Natural killer cell treated with Interleukin-12 subunit alpha and Interleukin-12 subunit beta and Interleukin-15 and Interleukin-18, amount 100 ng/mL, for 72 hours (primary cell): ENCODE results near the gene MACO1. TPM values are rescaled to one million over a fixed set of nuclear protein-coding genes. Genes with fewer than 3 reads are reported as not detected.

Experiments used
- ATAC-seq, 2 donors: fragments of 150-1000 bp; cut with Tn5 transposase in 1 of 2; sonication (Bioruptor Pico), chemical (Tn5 transposase) in 1 of 2; 2 replicates each; pipeline ENCODE4 v1.10.0; 2021
- DNase-seq: peaks from one replicate; pipeline ENCODE4 v3.0.0; 2022; ENCODE audit warnings: low spot score
- H3K27ac Mint-ChIP-seq, 2 donors: 1 replicate in 1 of 2; 2 replicates in 1 of 2; pipeline ENCODE4 v1.8.0; 2022; ENCODE audit warnings: mixed read lengths in 2 of 2, mild to moderate bottlenecking in 1 of 2, moderate library complexity in 1 of 2
- H3K27me3 Mint-ChIP-seq, 2 donors: 1 replicate in 1 of 2; 2 replicates in 1 of 2; pipeline ENCODE4 v1.8.0; 2022; ENCODE audit warnings: mixed read lengths in 2 of 2
- H3K36me3 Mint-ChIP-seq: one replicate; pipeline ENCODE4 v1.8.0; 2022; ENCODE audit warnings: mixed read lengths
- H3K4me1 Mint-ChIP-seq, 2 donors: 1 replicate in 1 of 2; 2 replicates in 1 of 2; pipeline ENCODE4 v1.8.0; 2022; ENCODE audit warnings: low read depth in 2 of 2, mixed read lengths in 2 of 2, mild to moderate bottlenecking in 1 of 2
- H3K4me3 Mint-ChIP-seq: one replicate; pipeline ENCODE4 v1.8.0; 2022; ENCODE audit warnings: mixed read lengths
- H3K9me3 Mint-ChIP-seq: 2 replicates; pipeline ENCODE4 v1.8.0; 2022; ENCODE audit warnings: mixed read lengths
- total RNA-seq, 2 donors: library from RNA; stranded (reverse); gene quantifications; one replicate each; pipeline ENCODE4 v1.2.3, GENCODE V29; 2022

Gene MACO1
- total RNA-seq, 2 donors from 2014 or later: 15.8 to 18.8 TPM

DNA sequence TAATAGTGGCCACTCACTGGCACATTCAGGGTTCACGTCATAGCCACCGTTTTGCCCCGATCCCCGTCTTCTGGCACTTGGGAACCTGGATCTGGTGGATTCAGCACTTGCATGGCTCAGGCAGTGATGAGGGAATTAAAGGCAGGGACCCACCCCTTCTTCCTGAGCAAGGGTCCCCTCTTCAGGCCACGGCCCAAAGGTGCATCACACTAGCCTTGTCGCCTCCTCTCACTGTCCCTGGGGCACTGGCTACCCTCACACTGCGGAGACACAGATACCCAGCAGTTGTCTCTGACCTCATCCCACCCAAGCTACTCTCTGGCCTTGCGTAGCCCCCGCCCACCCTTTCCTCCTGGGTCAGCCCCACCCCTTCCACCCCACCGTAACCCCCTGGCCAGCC, 92.8 kb downstream of the MACO1 start:
- ATAC-seq (no peak), DNase-seq (peak; percentile 29)
- Mint-ChIP-seq H3K27ac (no peak overlapping the region), H3K4me1 (no peaks in the 10 kb centered on the region), H3K9me3 (peaks cover 3% of the 10 kb centered on the region), H3K4me3 (no peak overlapping the region), H3K27me3 (peaks cover 0 to 4% of the 10 kb centered on the region in 2 donors), H3K36me3 (no peaks in the 10 kb centered on the region)

DNA sequence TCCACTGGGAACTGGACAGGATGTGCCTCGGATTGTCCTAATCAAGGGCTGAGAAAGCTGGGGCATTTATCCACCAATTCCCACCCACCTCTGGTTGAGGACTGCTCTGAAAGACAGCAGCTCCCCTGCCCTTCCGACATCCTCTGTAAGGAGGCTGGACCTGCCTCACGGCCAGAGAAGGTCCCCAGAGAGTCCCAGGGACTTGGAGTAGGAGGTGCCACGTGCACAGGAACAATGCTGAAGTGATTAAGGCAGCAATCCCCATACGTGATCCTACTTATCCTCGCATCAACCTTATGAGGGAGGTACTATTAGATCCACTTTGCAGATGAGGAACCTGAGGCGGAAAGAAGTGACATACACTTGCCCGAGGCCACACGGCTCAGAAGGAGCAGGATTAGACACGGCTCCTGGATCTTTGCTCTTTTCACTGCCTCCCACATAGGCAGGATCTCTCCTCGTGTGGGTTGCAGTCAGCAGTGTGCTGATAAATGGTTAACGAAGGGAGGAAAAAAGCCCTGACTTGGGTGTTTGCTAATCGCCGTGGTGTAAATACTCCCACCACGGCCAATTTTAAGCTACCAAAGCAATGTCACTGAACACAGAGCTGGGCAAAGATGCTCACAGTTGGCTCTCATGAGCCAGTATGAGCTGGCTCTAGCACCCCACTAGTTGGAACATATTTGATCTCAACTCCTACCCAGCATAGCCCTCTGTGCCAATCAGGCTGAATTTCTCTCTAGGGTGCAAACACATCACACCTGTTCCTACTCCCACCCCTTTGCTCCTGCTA, 94.1 kb downstream of the MACO1 start:
- H3K4me3 Mint-ChIP-seq: no peak overlapping the region
- ATAC-seq: no peak
- peak; percentile 54 for DNase-seq
- H3K27me3 Mint-ChIP-seq: peaks cover 4 to 7% of the 10 kb centered on the region in 2 donors
- H3K9me3 Mint-ChIP-seq: peaks cover 3% of the 10 kb centered on the region
- H3K4me1 Mint-ChIP-seq: peaks cover 0 to 6% of the 10 kb centered on the region in 2 donors
- no peak overlapping the region for H3K27ac Mint-ChIP-seq
- no peaks in the 10 kb centered on the region for H3K36me3 Mint-ChIP-seq

DNA sequence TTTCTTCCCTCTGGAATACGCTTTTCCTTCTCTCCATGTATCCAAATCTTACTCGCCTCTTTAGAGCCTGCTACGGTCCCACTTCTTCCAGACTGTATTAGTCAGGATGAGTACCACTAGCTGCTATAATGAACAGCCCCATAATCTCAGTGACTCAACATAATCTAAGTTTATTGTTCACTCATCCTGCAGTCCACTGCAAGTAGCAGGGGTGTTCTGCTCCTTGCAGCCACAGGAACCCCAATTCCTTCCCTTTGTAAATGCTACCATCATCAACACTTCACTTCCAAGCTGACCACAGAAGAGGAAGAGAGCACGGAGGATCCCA, 94.6 kb downstream of the MACO1 start:
- Mint-ChIP-seq H3K4me3 (no peak overlapping the region), H3K27ac (no peak overlapping the region), H3K9me3 (peaks cover 3% of the 10 kb centered on the region), H3K27me3 (peaks cover 4 to 7% of the 10 kb centered on the region in 2 donors), H3K4me1 (peaks cover 0 to 6% of the 10 kb centered on the region in 2 donors), H3K36me3 (no peaks in the 10 kb centered on the region)
- DNase-seq: peak; percentile 22
- ATAC-seq: no peak

DNA sequence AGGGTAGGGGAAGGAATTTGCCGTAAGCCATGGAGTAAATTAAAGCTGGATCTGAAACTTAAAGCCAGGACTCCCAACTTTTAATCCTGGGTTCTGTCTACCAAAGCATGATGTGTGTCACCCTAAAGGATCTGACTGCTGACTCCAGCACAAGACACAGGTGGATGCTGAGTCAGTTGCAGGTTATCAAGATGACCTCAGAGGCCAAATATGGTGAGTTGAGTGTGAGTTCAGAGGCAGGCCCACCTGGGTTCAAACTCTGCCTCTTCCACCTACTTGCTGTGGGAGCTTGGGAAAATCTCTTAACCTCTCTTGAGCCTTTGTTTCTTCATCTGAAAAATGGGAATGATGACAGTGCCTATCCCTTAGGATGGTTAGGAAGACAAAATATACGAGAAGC, 96.1 kb downstream of the MACO1 start:
- no peak for DNase-seq
- H3K4me3 Mint-ChIP-seq: no peak overlapping the region
- ATAC-seq: no peak
- H3K36me3 Mint-ChIP-seq: no peaks in the 10 kb centered on the region
- peaks cover 4 to 7% of the 10 kb centered on the region in 2 donors for H3K27me3 Mint-ChIP-seq
- H3K27ac Mint-ChIP-seq: no peak overlapping the region
- H3K4me1 Mint-ChIP-seq: peaks cover 0 to 6% of the 10 kb centered on the region in 2 donors
- H3K9me3 Mint-ChIP-seq: peaks cover 3% of the 10 kb centered on the region

DNA sequence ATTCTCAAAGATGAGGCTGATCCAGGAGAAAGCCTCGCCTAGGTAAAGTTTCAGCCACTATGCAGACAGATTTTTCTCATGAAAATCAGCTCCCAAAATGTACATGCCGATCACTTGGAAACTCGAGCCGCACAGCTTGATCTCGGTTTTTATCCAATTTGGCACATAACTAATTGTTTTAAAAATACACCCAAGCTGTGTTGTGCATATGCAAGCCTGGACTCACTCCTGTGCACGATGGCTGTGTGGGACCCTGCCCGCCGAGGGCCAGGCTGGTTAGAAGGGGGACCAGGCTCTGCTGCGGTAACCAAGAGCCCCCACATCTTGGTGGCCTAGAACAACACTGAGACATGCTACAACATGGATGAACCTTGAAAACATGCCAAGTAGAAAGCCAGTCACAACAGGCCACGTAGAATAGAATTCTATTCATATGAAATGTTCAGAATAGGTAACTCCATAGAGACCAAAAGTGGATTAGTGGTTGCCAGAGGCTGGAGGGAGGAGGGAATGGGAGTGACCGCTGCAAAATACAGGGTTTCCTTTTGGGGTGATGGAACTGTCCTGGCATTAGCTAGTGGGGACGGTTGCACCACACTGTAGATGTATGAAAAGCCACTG, 96.6 kb downstream of the MACO1 start:
- no peak overlapping the region for H3K27ac Mint-ChIP-seq
- peaks cover 4 to 7% of the 10 kb centered on the region in 2 donors for H3K27me3 Mint-ChIP-seq
- H3K4me1 Mint-ChIP-seq: peaks cover 0 to 6% of the 10 kb centered on the region in 2 donors
- no peaks in the 10 kb centered on the region for H3K36me3 Mint-ChIP-seq
- H3K9me3 Mint-ChIP-seq: peaks cover 3% of the 10 kb centered on the region
- no peak overlapping the region for H3K4me3 Mint-ChIP-seq
- no peak for ATAC-seq
- peak; percentile 12 for DNase-seq

DNA sequence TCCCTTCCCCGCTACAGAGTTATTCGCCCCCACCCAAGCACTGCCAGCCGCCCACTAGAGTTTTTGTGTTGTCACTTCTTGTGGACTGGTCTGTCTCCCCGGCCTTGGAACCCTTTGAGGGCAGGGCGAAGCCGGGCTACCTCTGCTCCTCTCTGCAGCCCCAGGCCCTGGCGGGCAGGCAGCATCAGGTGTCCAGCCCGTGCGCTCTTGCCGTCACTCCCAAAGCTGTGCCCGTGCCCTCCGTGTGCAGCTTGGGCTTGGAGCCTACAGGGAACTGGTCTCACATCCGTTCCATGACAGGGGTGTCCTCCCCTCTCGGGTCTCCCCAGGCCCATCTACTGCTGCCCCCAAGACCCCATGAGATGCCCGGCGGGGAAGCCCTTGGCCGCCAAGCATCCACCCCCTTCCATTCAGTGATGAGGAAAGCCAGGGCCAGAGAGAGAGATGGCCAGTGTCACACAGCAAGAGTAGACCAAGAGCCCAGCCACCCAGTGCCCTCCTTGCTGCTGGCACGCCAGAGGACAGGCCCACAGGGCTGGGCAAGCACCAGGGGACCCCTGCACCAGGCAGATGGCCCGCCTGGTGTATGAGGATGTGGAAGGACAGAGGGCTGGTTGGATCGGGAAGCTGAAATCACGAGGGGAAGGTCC, 97.4 kb downstream of the MACO1 start:
- no peaks in the 10 kb centered on the region for H3K36me3 Mint-ChIP-seq
- DNase-seq: peak; percentile 40
- H3K4me3 Mint-ChIP-seq: no peak overlapping the region
- H3K27ac Mint-ChIP-seq: no peak overlapping the region
- ATAC-seq: no peak
- H3K27me3 Mint-ChIP-seq: peaks cover 4 to 7% of the 10 kb centered on the region in 2 donors
- peaks cover 0 to 6% of the 10 kb centered on the region in 2 donors for H3K4me1 Mint-ChIP-seq
- peaks cover 3% of the 10 kb centered on the region for H3K9me3 Mint-ChIP-seq

DNA sequence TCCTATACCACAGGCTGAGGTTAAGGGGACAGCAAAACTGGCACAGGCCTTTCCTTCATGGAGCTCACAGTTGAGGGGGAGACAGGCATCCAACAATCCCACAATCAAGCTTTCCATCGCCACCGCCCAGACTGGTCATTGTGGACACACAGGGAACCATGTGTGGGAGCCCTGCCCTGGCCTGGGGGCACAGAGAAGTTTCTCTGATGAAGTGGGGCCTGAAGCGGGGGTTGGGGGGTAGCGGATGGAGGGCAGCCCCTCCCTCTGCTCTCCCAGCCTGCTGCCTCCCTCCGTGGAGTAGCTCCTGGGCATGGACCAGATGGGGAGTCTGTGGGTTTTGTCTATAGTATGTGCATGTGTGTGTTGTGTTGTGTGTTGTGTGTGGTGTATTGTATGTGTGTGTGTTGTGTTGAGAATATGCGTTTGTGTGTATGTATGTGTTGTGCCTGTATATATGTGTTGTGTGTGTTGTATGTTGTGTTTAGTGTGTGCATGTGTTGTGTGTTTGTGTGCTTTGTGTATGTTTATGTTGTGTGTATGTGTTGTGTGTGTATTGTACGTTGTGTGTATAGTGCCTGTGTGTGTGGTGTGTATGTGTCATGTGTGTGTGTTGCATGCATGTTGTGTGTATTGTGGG, 98.3 kb downstream of the MACO1 start:
- H3K4me3 Mint-ChIP-seq: no peak overlapping the region
- H3K27ac Mint-ChIP-seq: peak overlapping the region in 1 of 2 donors; percentile 1
- peaks cover 4 to 7% of the 10 kb centered on the region in 2 donors for H3K27me3 Mint-ChIP-seq
- peaks cover 3% of the 10 kb centered on the region for H3K9me3 Mint-ChIP-seq
- H3K4me1 Mint-ChIP-seq: peaks cover 0 to 6% of the 10 kb centered on the region in 2 donors
- H3K36me3 Mint-ChIP-seq: no peaks in the 10 kb centered on the region
- ATAC-seq (no peak), DNase-seq (peak; percentile 45)

DNA sequence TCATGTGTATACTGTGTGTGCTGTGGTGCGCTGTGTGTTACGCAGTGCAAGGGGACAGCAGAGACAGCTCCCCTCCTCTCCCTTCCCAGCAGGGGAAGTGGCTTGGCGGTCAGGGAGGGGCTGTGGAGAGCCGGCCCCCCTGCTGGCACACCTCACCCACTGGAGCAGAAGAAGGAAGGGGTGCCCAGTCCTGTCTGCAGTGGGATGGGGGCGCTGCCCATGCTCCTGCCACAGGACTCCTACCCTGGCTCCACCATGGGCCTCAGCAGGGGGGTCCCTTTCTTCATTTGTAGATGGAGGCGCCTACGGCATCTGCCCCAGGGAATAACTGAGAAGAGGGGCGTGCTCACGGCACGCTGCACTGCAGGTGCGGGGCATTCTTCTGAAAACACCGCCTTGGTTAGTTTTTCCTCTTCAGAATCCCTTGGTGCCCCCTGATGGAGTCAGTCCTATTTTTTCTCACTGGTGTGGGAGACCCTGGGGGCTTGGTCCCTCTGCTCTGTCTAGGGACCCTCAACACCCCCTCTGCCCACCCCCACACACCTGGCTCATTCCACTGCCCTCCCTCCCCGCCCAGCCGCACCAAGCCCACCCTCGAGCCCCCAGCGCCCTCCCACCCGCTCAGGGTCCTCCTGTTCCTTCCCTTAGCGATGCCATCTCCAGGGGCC, 99.0 kb downstream of the MACO1 start:
- no peak for ATAC-seq
- Mint-ChIP-seq H3K36me3 (no peaks in the 10 kb centered on the region), H3K27ac (peak overlapping the region in 1 of 2 donors; percentile 1), H3K9me3 (peaks cover 3% of the 10 kb centered on the region), H3K27me3 (peaks cover 4 to 7% of the 10 kb centered on the region in 2 donors), H3K4me3 (no peak overlapping the region), H3K4me1 (peaks cover 0 to 6% of the 10 kb centered on the region in 2 donors)
- peak; percentile 49 for DNase-seq

DNA sequence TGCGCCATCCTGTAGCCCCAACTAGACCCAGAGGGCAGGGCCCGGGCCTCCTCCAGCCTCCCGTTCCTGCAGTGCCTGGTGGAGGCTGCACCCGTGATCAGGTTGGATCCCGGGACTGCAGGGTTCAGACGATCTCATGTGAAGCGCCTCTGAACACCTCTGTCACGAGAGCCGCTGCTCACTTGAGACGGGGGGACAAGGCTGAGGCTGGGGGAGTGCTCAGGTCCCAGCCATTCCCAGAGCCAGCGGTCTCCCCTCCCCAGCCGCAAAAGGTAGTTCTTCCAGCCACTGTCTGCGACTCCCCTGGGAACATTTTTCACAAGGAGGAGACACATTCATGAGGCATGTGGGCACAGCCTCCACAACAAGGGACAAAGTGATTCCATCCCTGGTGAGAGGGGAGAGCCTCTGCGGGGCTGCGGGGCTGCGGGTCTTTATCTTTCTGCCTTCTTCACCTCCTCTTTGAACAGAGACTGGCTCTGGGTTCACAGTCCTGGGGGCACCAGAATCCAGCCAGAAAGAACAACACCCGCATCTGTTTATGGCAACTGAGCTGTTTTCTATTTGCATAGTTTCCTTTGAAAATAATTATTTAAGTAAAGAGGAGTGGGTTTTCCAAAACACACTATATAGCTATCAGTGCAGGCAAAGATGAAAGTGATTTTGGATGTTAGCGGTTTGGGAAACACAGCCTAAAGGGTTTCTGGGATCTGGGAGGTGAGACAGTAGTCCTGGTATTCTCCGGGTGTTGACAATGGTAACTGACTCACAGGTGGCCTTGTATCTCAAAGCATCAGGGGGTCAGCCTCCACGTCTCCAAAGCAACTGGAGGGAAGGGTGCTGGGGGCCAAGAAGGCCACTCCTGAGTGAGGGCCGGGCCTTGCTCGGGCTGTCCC, 99.7 kb downstream of the MACO1 start:
- peaks cover 0 to 6% of the 10 kb centered on the region in 2 donors for H3K4me1 Mint-ChIP-seq
- ATAC-seq: no peak
- H3K9me3 Mint-ChIP-seq: peaks cover under 1% of the 10 kb centered on the region
- no peak overlapping the region for H3K27ac Mint-ChIP-seq
- peak; percentile 44 for DNase-seq
- H3K4me3 Mint-ChIP-seq: no peak overlapping the region
- no peaks in the 10 kb centered on the region for H3K36me3 Mint-ChIP-seq
- H3K27me3 Mint-ChIP-seq: peaks cover 1 to 7% of the 10 kb centered on the region in 2 donors

DNA sequence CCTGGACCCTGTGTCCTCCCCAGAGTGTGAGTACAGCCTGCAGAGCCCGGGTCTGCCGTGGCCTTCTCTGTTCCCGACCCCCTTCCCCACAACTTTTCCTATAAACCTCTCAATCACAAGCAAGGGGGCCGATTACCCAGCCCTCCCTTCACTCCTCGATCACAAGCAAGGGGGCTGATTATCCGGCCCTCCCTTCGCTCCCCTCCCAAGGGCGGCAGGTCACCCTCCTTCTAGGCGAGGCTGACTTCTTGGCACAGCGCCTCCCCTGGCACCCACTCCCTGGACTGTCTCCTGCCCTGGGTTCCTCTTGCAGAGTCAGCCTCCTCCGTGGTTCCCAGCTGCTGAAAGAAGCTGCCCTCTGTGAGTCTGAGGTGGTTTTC, 100.4 kb downstream of the MACO1 start:
- Mint-ChIP-seq H3K36me3 (no peaks in the 10 kb centered on the region), H3K27me3 (peaks cover 0 to 7% of the 10 kb centered on the region in 2 donors), H3K9me3 (no peaks in the 10 kb centered on the region), H3K27ac (no peak overlapping the region), H3K4me3 (no peak overlapping the region), H3K4me1 (peaks cover 0 to 6% of the 10 kb centered on the region in 2 donors)
- DNase-seq (peak; percentile 48), ATAC-seq (no peak)

DNA sequence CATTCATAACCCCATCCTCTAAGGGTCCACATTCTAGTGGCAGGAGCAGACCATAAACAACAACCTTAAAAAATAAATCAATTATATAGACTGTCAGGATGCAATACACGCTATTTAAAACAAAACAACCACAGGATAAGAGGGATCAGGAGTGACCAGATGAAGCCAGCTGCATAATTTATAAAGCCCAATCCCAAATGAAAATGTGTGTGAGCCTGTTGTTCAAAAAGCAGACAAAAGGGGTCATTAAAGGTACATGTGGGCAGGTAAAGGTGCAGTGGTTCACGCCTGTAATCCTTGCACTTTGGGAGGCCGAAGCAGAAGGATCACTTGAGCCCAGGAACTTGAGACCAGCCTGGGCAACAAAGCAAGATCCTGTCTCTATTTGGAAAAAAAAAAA, 102.3 kb downstream of the MACO1 start:
- Mint-ChIP-seq H3K27me3 (peaks cover 0 to 7% of the 10 kb centered on the region in 2 donors), H3K9me3 (no peaks in the 10 kb centered on the region), H3K4me3 (no peak overlapping the region), H3K27ac (no peak overlapping the region), H3K4me1 (peaks cover 0 to 6% of the 10 kb centered on the region in 2 donors), H3K36me3 (no peaks in the 10 kb centered on the region)
- DNase-seq: no peak
- ATAC-seq: no peak

DNA sequence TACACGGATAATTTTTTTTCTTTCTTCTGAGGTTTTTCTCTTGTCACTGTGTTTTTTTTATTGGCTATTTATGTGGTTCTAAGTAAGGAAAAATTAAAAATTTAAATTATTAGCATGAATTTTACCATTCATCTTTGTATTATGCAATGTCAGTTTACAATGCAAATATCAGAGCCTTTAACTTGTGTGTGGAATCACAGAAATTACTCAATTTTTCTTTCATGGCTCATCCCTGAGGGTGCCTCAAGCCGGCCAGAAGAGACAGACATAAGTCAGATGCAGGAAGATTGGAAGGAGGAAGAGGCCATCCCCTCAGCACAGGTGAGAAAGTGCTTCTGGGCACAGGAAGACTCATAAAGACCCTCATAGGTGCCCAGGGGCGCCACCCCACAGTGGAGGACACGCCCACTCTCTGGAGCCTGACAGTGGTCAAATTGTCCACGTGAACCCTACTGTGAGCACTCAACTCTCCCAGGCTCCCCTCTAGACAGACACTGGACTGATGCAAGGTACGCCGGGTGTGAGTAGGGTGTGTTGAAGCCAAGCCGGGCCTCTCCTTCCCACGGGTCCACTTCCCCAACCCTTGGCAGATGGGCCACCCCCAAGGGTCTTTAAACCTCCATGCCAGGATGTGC, 103.2 kb downstream of the MACO1 start:
- DNase-seq (no peak), ATAC-seq (no peak)
- Mint-ChIP-seq H3K27ac (no peak overlapping the region), H3K27me3 (peaks cover 0 to 6% of the 10 kb centered on the region in 2 donors), H3K4me3 (no peak overlapping the region), H3K36me3 (no peaks in the 10 kb centered on the region), H3K4me1 (peaks cover 0 to 6% of the 10 kb centered on the region in 2 donors), H3K9me3 (no peaks in the 10 kb centered on the region)
